GM21576 (cell line): ENCODE measurements around the gene SETD6.
"Not testable (repeated sequence)": the region's sequence is repeated elsewhere in the genome, so short reads cannot be mapped to it uniquely, and the experiment has no call there.

Source experiments
- ATAC-seq: cut with Tn5 transposase; IDR thresholded peaks from one replicate; pipeline ENCODE4 v1.9.1; 2021; ENCODE audit warnings: mild to moderate bottlenecking, moderate library complexity; ENCODE audit not compliant: unreplicated experiment

The SETD6 gene

GRCh38 chr16:58515125-58515870 is at the start of gene SETD6:
TSS of gene SETD6 (plus strand) at chr16:58515517. CDS start at chr16:58515538, 21 bp downstream.
- ATAC-seq: peak; percentile 65

GRCh38 chr16:58465817-58466216 is 49.5 kb upstream of the SETD6 start:
- no peak for ATAC-seq

- ATAC-seq: no peak
Measured at GRCh38 chr16:58466396-58466795, 48.9 kb upstream of the SETD6 start.

GRCh38 chr16:58467905-58468304 is 47.4 kb upstream of the SETD6 start:
- no peak for ATAC-seq

- ATAC-seq: no peak
Measured at GRCh38 chr16:58471209-58471975, 43.9 kb upstream of the SETD6 start.

GRCh38 chr16:58472266-58472665 is 43.1 kb upstream of the SETD6 start:
- ATAC-seq: no peak

GRCh38 chr16:58472827-58473226 is 42.5 kb upstream of the SETD6 start:
- ATAC-seq: no peak

- no peak for ATAC-seq
Measured at GRCh38 chr16:58474296-58474695, 41.0 kb upstream of the SETD6 start.

- ATAC-seq: no peak
Measured at GRCh38 chr16:58475091-58475619, 40.2 kb upstream of the SETD6 start.

- ATAC-seq: no peak
Measured at GRCh38 chr16:58476791-58477190, 38.5 kb upstream of the SETD6 start.

- ATAC-seq: no peak
Measured at GRCh38 chr16:58478427-58478826, 36.9 kb upstream of the SETD6 start.

GRCh38 chr16:58481226-58481869 is 34.0 kb upstream of the SETD6 start:
- ATAC-seq: no peak

- ATAC-seq: no peak
Measured at GRCh38 chr16:58481931-58482330, 33.4 kb upstream of the SETD6 start.

GRCh38 chr16:58485184-58485887 is 30.0 kb upstream of the SETD6 start:
- no peak for ATAC-seq

- no peak for ATAC-seq
Measured at GRCh38 chr16:58487566-58488351, 27.6 kb upstream of the SETD6 start.

GRCh38 chr16:58488531-58488930 is 26.8 kb upstream of the SETD6 start:
- ATAC-seq: no peak

GRCh38 chr16:58490065-58490464 is 25.3 kb upstream of the SETD6 start:
- ATAC-seq: no peak

- ATAC-seq: not testable (repeated sequence)
Measured at GRCh38 chr16:58490539-58490938, 24.8 kb upstream of the SETD6 start.

GRCh38 chr16:58492066-58492465 is 23.3 kb upstream of the SETD6 start:
- no peak for ATAC-seq

GRCh38 chr16:58492735-58493134 is 22.6 kb upstream of the SETD6 start:
- no peak for ATAC-seq
